Skin of body (tissue), 2 donors: ENCODE results near the gene BCR. TPM values are rescaled to one million over a fixed set of nuclear protein-coding genes. Genes with fewer than 3 reads are reported as not detected.

ENCODE experiments used
- DNase-seq: peaks from one replicate; lab custom pipeline; 2025; lab: John Stamatoyannopoulos, UW
- total RNA-seq: library from RNA; depleted of rRNA; stranded (reverse); fragments of >200 nt; gene quantifications from one replicate; pipeline ENCODE4 v1.2.3, GENCODE V29; 2014

BCR gene
- total RNA-seq, 1 donor from 2014 or later = 25.1 TPM

DNA sequence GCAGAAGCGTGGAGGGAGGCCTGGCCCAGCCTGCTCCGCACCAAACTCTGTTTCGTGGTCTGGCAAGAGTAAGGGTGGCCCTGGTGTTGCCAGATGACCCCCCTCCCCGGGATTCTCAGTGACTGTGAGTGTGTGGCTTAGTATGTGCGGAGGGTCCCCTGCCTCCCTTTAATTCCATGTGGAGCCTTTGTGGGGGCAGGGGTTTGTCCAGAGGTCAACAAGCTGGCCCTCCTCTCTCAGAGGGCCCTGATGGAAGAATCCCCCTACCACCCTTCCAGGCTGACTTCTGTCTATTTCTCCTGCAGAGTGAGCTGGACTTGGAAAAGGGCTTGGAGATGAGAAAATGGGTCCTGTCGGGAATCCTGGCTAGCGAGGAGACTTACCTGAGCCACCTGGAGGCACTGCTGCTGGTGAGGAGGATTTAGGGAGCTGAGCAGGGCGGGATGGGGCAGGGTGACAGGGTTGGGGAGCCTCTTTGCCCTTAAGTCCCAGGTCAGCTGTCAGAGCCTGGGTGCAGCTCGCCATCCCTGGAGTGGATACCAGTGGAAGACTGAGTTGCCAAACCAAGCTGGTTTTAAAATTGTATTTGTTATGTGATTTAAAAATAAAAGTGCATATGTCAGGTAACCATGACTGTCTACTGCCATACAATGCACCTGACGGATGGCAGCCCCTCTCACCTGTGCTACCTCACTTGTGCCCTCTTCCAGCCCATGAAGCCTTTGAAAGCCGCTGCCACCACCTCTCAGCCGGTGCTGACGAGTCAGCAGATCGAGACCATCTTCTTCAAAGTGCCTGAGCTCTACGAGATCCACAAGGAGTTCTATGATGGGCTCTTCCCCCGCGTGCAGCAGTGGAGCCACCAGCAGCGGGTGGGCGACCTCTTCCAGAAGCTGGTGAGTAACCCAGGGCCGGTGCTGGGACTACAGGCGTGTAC lies 80.6 kb downstream of the BCR start:
- DNase-seq = no peak

GRCh38 chr22:23261900-23262450 lies 81.7 kb downstream of the BCR start:
- DNase-seq = no peak

DNA sequence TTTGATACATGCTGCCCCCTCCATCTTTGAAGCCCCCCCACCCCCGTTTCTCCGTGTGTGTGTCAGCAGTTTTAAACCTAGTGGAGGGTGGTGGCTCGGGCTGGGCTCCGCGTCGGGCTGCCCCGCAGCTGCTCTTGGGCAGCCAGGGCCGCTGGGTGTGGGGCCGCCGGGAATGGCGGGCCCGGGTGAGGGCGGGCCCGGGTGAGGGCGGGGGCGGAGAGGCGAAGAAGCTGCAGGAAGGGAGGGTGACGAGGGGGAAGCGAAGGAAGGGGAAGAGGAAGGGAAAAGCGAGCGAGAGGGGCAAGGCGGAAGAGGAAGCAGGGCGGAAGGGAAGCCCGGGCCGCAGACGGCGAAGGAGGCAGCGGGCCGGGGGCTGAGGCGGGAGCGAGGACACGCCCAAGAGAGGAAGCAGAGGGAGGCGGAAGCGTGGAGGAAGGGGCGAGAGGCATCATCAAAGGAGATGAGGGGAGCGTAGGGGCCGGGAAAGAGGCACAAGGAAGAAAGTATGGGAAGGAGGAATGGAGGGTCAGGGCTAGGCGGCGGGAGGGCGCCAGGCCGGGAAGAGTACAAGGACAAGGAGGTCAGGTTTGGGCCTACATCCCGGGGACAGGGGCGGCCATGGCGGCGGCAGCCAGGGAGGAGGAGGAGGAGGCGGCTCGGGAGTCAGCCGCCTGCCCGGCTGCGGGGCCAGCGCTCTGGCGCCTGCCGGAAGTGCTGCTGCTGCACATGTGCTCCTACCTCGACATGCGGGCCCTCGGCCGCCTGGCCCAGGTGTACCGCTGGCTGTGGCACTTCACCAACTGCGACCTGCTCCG lies 82.4 kb downstream of the BCR start:
- no peak for DNase-seq

- no peak for DNase-seq
Measured at GRCh38 chr22:23263651-23264555, 83.6 kb downstream of the BCR start.

DNA sequence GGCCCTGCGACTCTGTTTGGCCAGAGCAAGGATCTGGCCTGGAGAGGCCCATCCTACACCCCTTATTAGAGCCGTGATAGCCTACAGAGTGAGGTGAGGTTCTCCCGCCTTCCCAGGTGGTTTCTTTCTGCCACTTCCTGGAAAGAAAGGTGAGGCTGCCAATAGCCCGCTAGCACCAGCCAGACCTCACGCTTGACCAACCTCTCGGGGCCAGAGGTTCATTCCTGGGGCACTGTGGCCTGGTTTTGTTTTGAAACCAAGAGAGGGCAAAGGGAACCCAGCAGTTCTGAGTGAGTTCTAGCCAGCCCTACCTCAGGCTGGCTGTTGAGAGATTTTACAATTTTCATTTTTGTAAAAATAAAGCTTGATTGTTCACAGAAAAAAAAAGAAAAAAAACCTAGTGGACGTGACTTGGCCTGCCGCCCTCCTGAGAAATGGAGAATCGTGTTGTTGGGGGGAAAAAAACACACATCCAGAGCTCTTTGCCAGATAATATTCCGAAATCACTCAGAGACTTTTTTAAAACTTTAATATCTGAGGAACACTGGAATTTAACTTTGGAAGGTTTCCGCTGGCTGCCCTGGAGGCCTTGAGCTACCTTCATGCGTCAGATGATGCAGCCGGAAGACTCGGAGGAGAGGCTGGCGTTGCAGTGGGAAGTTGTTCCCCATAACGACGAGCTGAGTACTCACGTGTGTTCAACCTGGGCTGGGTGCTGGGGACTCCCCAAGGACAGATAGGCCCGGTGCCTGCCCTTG lies 84.5 kb downstream of the BCR start:
- no peak for DNase-seq

- no peak for DNase-seq
Measured at GRCh38 chr22:23265368-23265700, 85.0 kb downstream of the BCR start.

GRCh38 chr22:23266780-23267179 lies 86.5 kb downstream of the BCR start:
- DNase-seq = no peak

- DNase-seq = no peak
Measured at GRCh38 chr22:23267226-23268043, 87.1 kb downstream of the BCR start.

- no peak for DNase-seq
Measured at GRCh38 chr22:23268139-23268712, 87.9 kb downstream of the BCR start.

DNA sequence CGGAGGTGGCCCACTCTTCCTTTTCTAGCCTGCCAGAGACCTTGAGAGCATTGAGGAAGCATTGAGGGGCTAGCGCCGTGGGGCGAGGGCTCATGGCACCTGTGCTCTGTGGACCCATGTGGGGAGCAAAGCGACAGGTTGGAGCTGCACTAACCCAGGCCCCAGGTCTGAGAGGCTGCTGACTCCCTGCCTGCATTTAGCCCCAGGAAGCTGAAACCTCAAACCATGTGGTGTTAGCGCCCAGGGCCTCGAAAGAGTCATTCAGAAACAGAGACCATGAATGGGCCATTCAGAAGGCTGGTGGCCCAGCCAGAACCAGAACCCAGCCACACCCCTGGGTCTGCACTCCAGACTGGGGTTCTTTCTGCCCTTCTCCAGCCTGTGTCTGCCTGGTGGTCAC lies 88.6 kb downstream of the BCR start:
- DNase-seq = no peak

DNA sequence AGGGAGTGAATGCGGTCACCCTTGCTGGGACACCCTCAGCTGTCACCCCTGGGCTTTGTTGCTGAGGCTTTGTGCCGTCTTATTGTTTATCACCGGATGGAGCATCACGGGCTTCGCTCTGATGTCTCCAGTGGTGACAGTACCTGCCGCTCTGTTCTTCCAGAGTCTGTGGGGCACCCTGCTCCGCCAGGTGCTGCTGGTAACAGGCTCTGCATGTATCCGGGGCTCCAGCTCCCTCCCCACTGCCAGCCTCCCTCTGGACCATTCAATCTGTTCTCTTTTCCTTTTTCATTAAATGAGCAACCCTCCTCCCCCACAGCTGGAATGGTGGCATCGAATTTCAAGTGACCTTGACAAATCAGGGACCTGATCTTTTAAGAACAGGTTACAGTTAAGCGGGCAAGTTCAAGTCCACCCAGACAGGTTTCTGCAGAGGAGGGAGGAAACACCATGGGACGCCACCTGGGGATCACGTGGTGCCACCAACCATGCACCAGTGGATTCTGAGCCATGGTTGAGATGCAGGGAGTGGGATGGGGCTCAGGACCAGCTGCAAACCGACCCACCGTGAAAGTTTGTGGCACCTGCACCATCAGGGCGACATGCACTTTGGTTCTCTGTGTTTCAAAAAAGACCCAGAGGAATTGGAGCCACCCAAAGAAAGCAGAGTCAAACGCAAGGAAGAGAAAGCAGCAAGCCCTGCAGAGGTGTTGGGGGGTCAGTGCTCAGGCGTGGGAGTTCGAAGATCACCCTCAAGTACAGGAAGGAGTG lies 89.3 kb downstream of the BCR start:
- DNase-seq = no peak

GRCh38 chr22:23270212-23270733 lies 90.0 kb downstream of the BCR start:
- DNase-seq = no peak

GRCh38 chr22:23270798-23271596 lies 90.7 kb downstream of the BCR start:
- DNase-seq = no peak

DNA sequence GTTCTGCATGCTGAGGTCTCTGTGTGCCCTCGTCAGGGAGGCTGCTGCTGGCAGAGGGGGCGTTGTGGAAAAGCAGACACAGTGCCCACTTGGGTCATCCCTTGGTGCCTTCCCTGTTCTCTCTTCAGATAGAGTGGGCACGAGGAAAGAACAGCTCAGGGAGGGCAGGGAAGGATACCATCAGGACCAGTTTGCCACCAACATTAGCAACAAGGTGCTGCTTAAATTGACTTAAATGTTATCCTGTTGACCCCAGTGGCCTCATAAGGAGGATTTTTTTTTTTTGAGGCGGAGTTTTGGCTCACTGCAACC lies 91.2 kb downstream of the BCR start:
- DNase-seq = no peak

DNA sequence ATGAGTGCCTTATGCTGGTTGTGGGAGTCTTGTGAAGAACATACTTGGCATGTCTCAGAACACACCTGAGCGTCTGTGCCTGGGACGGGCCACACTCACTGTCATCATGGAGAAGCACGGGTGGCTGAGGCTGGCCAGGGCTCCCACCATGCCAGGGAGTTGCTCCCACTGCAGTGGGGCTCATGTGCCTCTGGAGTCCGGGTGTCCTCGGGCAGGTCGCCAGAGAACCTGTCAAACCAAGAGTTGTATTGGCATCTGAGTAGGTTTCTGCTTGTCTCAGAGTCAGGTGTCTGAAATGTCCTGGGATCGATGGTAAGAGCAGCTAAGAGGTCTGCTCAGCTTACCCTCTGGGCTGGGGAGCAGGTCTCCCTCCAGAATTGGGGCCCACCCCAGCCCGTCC lies 92.1 kb downstream of the BCR start:
- no peak for DNase-seq

- no peak for DNase-seq
Measured at GRCh38 chr22:23272834-23273233, 92.5 kb downstream of the BCR start.

DNA sequence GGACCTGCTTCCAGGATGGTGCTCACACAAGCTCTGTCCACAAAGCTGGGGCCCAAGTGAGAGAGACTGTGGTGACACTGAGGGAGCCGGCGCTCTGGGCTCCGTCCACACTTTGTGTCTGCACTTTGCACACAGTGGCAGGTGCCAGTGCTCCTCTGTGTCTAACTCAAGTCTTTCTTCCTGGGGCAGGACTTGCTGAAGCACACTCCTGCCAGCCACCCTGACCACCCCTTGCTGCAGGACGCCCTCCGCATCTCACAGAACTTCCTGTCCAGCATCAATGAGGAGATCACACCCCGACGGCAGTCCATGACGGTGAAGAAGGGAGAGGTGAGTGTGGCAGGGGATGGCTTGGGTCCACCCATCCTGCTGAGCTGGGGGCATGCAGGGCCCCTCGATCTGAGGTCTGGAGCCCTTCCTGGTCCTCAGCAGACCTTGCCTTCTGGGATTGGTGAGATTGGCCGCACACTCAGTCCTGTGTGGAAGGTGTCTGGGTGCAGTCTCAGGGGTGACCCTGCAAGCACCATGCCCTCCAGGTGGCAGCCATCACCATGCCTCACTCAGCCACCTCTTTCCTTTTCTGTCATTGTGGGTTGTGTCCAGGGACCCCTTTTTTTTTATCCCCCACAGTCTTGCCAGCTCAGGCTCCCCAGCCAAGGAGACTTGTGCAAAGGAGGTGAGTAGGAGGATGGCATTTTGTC lies 93.3 kb downstream of the BCR start:
- no peak for DNase-seq
